ENCODE data around the gene SRRM1. TPM values are rescaled to one million over a fixed set of nuclear protein-coding genes. Genes with fewer than 3 reads are reported as not detected.

Gene SRRM1
- total RNA-seq, 1 experiment from 2014 or later: 228 TPM

DNA sequence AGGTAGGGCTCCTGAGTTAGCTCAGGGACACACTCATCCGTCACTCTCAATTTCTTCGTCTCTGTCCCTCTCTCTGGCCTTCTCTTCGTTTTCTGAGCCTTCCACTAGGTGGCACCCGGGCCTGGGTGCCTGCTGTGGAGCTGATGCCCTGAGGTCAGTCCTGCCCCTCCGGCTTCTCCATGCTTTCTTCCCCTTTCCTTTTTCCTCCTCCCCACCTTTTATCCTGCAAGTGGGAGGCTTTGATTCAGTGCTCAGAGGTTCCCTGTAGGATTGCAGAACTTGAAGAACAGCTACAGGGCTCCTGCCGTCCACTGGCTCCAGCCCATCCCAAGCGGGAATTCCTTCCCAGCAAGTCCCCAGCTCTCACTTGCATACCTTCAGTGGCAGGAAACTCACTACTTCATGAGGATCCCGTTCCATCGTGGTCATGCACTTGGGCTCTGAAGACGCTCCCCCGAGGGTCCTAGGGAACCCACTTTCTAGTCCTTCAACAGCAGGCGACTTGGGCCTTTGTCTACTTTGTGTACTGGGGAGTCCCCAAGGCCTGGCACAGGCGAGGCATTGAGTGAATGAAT, 45.6 kb downstream of the SRRM1 start (continued):
- TF ChIP-seq, protein P1, sequence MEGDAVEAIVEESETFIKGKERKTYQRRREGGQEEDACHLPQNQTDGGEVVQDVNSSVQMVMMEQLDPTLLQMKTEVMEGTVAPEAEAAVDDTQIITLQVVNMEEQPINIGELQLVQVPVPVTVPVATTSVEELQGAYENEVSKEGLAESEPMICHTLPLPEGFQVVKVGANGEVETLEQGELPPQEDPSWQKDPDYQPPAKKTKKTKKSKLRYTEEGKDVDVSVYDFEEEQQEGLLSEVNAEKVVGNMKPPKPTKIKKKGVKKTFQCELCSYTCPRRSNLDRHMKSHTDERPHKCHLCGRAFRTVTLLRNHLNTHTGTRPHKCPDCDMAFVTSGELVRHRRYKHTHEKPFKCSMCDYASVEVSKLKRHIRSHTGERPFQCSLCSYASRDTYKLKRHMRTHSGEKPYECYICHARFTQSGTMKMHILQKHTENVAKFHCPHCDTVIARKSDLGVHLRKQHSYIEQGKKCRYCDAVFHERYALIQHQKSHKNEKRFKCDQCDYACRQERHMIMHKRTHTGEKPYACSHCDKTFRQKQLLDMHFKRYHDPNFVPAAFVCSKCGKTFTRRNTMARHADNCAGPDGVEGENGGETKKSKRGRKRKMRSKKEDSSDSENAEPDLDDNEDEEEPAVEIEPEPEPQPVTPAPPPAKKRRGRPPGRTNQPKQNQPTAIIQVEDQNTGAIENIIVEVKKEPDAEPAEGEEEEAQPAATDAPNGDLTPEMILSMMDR (IDR thresholded peaks at IDR 0.05): peak; percentile 64
- TF ChIP-seq, protein P2, sequence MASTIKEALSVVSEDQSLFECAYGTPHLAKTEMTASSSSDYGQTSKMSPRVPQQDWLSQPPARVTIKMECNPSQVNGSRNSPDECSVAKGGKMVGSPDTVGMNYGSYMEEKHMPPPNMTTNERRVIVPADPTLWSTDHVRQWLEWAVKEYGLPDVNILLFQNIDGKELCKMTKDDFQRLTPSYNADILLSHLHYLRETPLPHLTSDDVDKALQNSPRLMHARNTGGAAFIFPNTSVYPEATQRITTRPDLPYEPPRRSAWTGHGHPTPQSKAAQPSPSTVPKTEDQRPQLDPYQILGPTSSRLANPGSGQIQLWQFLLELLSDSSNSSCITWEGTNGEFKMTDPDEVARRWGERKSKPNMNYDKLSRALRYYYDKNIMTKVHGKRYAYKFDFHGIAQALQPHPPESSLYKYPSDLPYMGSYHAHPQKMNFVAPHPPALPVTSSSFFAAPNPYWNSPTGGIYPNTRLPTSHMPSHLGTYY (CRISPR knock-in tag; IDR thresholded peaks at IDR 0.05): no peak
- TF ChIP-seq MXD4 (CRISPR knock-in tag; IDR thresholded peaks at IDR 0.05; ENCODE audit: borderline replicate concordance): no peak
- TF ChIP-seq, protein P3, sequence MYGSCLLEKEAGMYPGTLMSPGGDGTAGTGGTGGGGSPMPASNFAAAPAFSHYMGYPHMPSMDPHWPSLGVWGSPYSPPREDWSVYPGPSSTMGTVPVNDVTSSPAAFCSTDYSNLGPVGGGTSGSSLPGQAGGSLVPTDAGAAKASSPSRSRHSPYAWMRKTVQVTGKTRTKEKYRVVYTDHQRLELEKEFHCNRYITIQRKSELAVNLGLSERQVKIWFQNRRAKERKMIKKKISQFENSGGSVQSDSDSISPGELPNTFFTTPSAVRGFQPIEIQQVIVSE (CRISPR knock-in tag; IDR thresholded peaks at IDR 0.05; ENCODE audit: borderline replicate concordance): no peak

DNA sequence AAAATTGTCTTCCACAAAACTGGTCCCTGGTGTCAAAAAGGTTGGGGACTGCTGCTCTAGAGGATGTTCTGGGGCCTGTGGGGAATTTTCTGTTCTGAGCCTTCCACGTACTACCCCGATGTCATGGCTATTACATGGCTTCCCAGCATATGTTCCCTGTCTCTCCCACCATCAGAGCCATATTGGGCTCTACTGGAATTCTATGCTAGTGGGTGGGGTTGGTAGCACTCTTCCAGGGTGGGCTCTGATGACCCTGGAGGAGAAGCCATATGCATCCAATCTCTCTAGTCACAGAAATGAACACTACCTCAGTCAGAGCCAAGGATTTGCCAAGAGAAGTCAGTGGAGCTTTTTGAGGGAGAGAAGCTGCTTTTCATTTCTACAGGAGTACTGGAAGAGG, 47.9 kb downstream of the SRRM1 start:
- Mint-ChIP-seq H3K9me3 (peaks cover 8% of the 10 kb centered on the region), H3K36me3 (peaks cover 10% of the 10 kb centered on the region), H3K4me1 (peaks cover 18% of the 10 kb centered on the region), H3K27me3 (ENCODE audit: low read depth) (no peaks in the 10 kb centered on the region; the same call in 1 of the 2 replicates), H3K27ac (no peak overlapping the region), H3K4me3 (no peak overlapping the region)
- no peak for ATAC-seq
- CTCF ChIA-PET: interaction anchor here (0.7 kb wide), 1 partner anchor 156 kb away, joined by 3 read pairs; no protein-coding TSS in a partner anchor
- POLR2A ChIA-PET: no interaction called here
- no peak for DNase-seq (ENCODE audit: low spot score)
- TF ChIP-seq PRRX2 (CRISPR knock-in tag; IDR thresholded peaks at IDR 0.05) (no peak), ETV6 (CRISPR knock-in tag; IDR thresholded peaks at IDR 0.05) (no peak), ATF1 (CRISPR knock-in tag; IDR thresholded peaks at IDR 0.05) (no peak), SOX15 (CRISPR knock-in tag; IDR thresholded peaks at IDR 0.05) (no peak), CREB1 (CRISPR knock-in tag; IDR thresholded peaks at IDR 0.05) (no peak), ZNF317 (CRISPR knock-in tag; IDR thresholded peaks at IDR 0.05; ENCODE audit: borderline replicate concordance, low read depth) (no peak), TEAD1 (CRISPR knock-in tag; IDR thresholded peaks at IDR 0.05) (no peak), SMAD3 (CRISPR knock-in tag; IDR thresholded peaks at IDR 0.05; ENCODE audit: borderline replicate concordance) (no peak), TCF7 (CRISPR knock-in tag; IDR thresholded peaks at IDR 0.05; ENCODE audit: low read depth) (no peak), TEAD4 (CRISPR knock-in tag; IDR thresholded peaks at IDR 0.05) (no peak)
- TF ChIP-seq, protein P4, sequence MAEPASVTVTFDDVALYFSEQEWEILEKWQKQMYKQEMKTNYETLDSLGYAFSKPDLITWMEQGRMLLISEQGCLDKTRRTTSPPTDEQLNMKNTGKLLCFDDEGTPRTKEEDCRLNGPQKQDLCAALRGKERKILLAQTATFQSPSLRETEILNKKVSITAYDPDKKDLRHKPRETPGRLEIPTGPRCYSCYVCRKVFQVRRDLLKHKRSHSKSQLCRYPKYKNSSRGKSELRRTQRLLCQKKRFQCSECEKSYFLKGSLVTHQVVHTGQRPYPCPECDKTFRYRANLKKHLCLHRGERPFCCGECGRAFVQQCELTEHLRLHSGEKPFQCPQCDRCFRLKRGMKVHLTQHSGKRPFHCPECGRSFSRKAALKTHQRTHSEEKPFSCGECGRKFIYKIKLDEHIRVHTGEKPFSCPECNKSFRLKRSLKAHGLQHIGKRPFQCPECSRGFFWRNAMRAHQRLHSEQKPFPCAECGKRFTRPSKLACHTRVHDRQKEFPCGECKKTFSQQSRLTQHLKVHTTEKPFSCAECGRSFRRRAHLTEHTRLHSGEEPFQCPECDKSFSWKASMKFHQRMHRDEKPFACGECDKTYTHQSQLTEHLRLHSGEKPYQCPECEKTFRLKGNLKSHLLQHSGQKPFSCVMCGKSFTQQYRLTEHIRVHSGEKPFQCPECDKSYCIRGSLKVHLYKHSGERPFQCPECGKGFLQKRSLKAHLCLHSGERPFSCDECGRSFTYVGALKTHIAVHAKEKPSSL (CRISPR knock-in tag; conservative IDR thresholded peaks at IDR 0.05): no peak
- TF ChIP-seq, protein P2 (CRISPR knock-in tag; IDR thresholded peaks at IDR 0.05): no peak
- TF ChIP-seq, protein P5, sequence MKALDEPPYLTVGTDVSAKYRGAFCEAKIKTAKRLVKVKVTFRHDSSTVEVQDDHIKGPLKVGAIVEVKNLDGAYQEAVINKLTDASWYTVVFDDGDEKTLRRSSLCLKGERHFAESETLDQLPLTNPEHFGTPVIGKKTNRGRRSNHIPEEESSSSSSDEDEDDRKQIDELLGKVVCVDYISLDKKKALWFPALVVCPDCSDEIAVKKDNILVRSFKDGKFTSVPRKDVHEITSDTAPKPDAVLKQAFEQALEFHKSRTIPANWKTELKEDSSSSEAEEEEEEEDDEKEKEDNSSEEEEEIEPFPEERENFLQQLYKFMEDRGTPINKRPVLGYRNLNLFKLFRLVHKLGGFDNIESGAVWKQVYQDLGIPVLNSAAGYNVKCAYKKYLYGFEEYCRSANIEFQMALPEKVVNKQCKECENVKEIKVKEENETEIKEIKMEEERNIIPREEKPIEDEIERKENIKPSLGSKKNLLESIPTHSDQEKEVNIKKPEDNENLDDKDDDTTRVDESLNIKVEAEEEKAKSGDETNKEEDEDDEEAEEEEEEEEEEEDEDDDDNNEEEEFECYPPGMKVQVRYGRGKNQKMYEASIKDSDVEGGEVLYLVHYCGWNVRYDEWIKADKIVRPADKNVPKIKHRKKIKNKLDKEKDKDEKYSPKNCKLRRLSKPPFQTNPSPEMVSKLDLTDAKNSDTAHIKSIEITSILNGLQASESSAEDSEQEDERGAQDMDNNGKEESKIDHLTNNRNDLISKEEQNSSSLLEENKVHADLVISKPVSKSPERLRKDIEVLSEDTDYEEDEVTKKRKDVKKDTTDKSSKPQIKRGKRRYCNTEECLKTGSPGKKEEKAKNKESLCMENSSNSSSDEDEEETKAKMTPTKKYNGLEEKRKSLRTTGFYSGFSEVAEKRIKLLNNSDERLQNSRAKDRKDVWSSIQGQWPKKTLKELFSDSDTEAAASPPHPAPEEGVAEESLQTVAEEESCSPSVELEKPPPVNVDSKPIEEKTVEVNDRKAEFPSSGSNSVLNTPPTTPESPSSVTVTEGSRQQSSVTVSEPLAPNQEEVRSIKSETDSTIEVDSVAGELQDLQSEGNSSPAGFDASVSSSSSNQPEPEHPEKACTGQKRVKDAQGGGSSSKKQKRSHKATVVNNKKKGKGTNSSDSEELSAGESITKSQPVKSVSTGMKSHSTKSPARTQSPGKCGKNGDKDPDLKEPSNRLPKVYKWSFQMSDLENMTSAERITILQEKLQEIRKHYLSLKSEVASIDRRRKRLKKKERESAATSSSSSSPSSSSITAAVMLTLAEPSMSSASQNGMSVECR (CRISPR knock-in tag; IDR thresholded peaks at IDR 0.05; ENCODE audit: borderline replicate concordance): no peak
- TF ChIP-seq, protein P6, sequence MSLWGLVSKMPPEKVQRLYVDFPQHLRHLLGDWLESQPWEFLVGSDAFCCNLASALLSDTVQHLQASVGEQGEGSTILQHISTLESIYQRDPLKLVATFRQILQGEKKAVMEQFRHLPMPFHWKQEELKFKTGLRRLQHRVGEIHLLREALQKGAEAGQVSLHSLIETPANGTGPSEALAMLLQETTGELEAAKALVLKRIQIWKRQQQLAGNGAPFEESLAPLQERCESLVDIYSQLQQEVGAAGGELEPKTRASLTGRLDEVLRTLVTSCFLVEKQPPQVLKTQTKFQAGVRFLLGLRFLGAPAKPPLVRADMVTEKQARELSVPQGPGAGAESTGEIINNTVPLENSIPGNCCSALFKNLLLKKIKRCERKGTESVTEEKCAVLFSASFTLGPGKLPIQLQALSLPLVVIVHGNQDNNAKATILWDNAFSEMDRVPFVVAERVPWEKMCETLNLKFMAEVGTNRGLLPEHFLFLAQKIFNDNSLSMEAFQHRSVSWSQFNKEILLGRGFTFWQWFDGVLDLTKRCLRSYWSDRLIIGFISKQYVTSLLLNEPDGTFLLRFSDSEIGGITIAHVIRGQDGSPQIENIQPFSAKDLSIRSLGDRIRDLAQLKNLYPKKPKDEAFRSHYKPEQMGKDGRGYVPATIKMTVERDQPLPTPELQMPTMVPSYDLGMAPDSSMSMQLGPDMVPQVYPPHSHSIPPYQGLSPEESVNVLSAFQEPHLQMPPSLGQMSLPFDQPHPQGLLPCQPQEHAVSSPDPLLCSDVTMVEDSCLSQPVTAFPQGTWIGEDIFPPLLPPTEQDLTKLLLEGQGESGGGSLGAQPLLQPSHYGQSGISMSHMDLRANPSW (CRISPR knock-in tag; conservative IDR thresholded peaks at IDR 0.05; ENCODE audit: low read depth): no peak
- TF ChIP-seq, protein P7, sequence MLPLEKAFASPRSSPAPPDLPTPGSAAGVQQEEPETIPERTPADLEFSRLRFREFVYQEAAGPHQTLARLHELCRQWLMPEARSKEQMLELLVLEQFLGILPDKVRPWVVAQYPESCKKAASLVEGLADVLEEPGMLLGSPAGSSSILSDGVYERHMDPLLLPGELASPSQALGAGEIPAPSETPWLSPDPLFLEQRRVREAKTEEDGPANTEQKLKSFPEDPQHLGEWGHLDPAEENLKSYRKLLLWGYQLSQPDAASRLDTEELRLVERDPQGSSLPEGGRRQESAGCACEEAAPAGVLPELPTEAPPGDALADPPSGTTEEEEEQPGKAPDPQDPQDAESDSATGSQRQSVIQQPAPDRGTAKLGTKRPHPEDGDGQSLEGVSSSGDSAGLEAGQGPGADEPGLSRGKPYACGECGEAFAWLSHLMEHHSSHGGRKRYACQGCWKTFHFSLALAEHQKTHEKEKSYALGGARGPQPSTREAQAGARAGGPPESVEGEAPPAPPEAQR (CRISPR knock-in tag; IDR thresholded peaks at IDR 0.05): no peak

Data from WTC11 (cell line).